HEK293 (cell line): ENCODE results near the gene SRP9.

Source experiments
- BCL11A ChIP-seq: fragments of 450-650 bp; formaldehyde crosslinking; IDR thresholded peaks from 2 replicates; pipeline ENCODE4 v1.5.1; 2016; ENCODE audit warnings: low read depth, missing biosample characterization, missing genetic modification characterization
- CTCF ChIP-seq: fragments of 450-650 bp; formaldehyde crosslinking; IDR thresholded peaks from 2 replicates; pipeline ENCODE4 v1.5.1; 2016; ENCODE audit warnings: missing biosample characterization, missing genetic modification characterization
- KLF16 ChIP-seq: fragments of 450-650 bp; formaldehyde crosslinking; IDR thresholded peaks from 2 replicates; pipeline ENCODE4 v1.5.1; 2017; ENCODE audit warnings: missing biosample characterization, missing genetic modification characterization
- PBX3 ChIP-seq: sonication (generic); formaldehyde crosslinking; IDR thresholded peaks from 2 replicates; pipeline ENCODE4 v1.8.1; 2022; ENCODE audit warnings: mild to moderate bottlenecking, moderate library complexity, missing genetic modification reagents
- SP2 ChIP-seq: fragments of 450-650 bp; formaldehyde crosslinking; IDR thresholded peaks from 2 replicates; pipeline ENCODE4 v1.5.1; 2016; ENCODE audit warnings: missing biosample characterization, missing genetic modification characterization
- YY2 ChIP-seq: fragments of 450-650 bp; formaldehyde crosslinking; IDR thresholded peaks from 2 replicates; pipeline ENCODE4 v1.5.1; 2016; ENCODE audit warnings: missing biosample characterization, missing genetic modification characterization
- ZBTB21 ChIP-seq: fragments of 450-650 bp; formaldehyde crosslinking; IDR thresholded peaks from 2 replicates; pipeline ENCODE4 v1.5.1; 2017; ENCODE audit warnings: missing biosample characterization, missing genetic modification characterization
- ZBTB49 ChIP-seq: fragments of 450-650 bp; formaldehyde crosslinking; IDR thresholded peaks from 2 replicates; pipeline ENCODE4 v1.5.1; 2016; ENCODE audit warnings: missing biosample characterization, missing genetic modification characterization, low read depth
- ZEB2 ChIP-seq: fragments of 450-650 bp; formaldehyde crosslinking; IDR thresholded peaks from 2 replicates; pipeline ENCODE4 v1.5.1; 2016; ENCODE audit warnings: missing biosample characterization, missing genetic modification characterization
- ZFP41 ChIP-seq: fragments of 450-650 bp; formaldehyde crosslinking; IDR thresholded peaks from 2 replicates; pipeline ENCODE4 v1.5.1; 2016; ENCODE audit warnings: missing biosample characterization, missing genetic modification characterization, borderline replicate concordance
- ZFP69B ChIP-seq: fragments of 450-650 bp; formaldehyde crosslinking; IDR thresholded peaks from 2 replicates; pipeline ENCODE4 v1.5.1; 2016; ENCODE audit warnings: missing biosample characterization, missing genetic modification characterization
- ZNF138 ChIP-seq: fragments of 450-650 bp; formaldehyde crosslinking; IDR thresholded peaks from 2 replicates; pipeline ENCODE4 v1.5.1; 2016; ENCODE audit warnings: missing biosample characterization, missing genetic modification characterization, borderline replicate concordance
- ZNF18 ChIP-seq: fragments of 450-650 bp; formaldehyde crosslinking; IDR thresholded peaks from 2 replicates; pipeline ENCODE4 v1.5.1; 2016; ENCODE audit warnings: missing biosample characterization, missing genetic modification characterization
- ZNF19 ChIP-seq: fragments of 450-650 bp; formaldehyde crosslinking; IDR thresholded peaks from 2 replicates; pipeline ENCODE4; 2016; ENCODE audit warnings: missing biosample characterization, missing genetic modification characterization, low read depth
- ZNF214 ChIP-seq: fragments of 450-650 bp; formaldehyde crosslinking; IDR thresholded peaks from 2 replicates; pipeline ENCODE4 v1.5.1; 2017; ENCODE audit warnings: missing biosample characterization, mild to moderate bottlenecking, missing genetic modification characterization, borderline replicate concordance
- ZNF223 ChIP-seq: fragments of 450-650 bp; formaldehyde crosslinking; IDR thresholded peaks from 2 replicates; pipeline ENCODE4 v1.5.1; 2016; ENCODE audit warnings: missing biosample characterization, missing genetic modification characterization
- ZNF274 ChIP-seq, 2 experiments: fragments of 200-500 bp in 1 of 2; fragments of 450-650 bp in 1 of 2; sonication (Bioruptor generic) in 1 of 2; formaldehyde crosslinking in 1 of 2; IDR thresholded peaks; 2 replicates each; pipeline versions ENCODE4 v1.5.1 to v1.6.1; 2014 to 2016; ENCODE audit warnings: borderline replicate concordance in 1 of 2, inconsistent platforms in 1 of 2, low read length in 1 of 2, missing biosample characterization in 1 of 2, missing genetic modification characterization in 1 of 2
- ZNF280C ChIP-seq: fragments of 450-650 bp; formaldehyde crosslinking; IDR thresholded peaks from 2 replicates; pipeline ENCODE4 v1.5.1; 2016; ENCODE audit warnings: missing biosample characterization, missing genetic modification characterization
- ZNF302 ChIP-seq: fragments of 450-650 bp; formaldehyde crosslinking; IDR thresholded peaks from 2 replicates; pipeline ENCODE4 v1.5.1; 2016; ENCODE audit warnings: missing biosample characterization, missing genetic modification characterization, low read depth
- ZNF473 ChIP-seq: fragments of 450-650 bp; formaldehyde crosslinking; IDR thresholded peaks from 2 replicates; pipeline ENCODE4 v1.5.1; 2017; ENCODE audit warnings: missing biosample characterization, missing genetic modification characterization
- ZNF510 ChIP-seq: fragments of 450-650 bp; formaldehyde crosslinking; IDR thresholded peaks from 2 replicates; pipeline ENCODE4 v1.5.1; 2018; ENCODE audit warnings: mild to moderate bottlenecking, missing genetic modification characterization, missing biosample characterization; ENCODE audit not compliant: insufficient replicate concordance
- ZNF521 ChIP-seq: fragments of 450-650 bp; formaldehyde crosslinking; IDR thresholded peaks from 2 replicates; pipeline ENCODE4 v1.5.1; 2017; ENCODE audit warnings: missing biosample characterization, mild to moderate bottlenecking, missing genetic modification characterization
- ZNF544 ChIP-seq: fragments of 450-650 bp; formaldehyde crosslinking; IDR thresholded peaks from 2 replicates; pipeline ENCODE4 v1.5.0; 2017; ENCODE audit warnings: missing biosample characterization, missing genetic modification characterization
- ZNF585B ChIP-seq: fragments of 450-650 bp; formaldehyde crosslinking; IDR thresholded peaks from 2 replicates; pipeline ENCODE4 v1.5.1; 2016; ENCODE audit warnings: missing biosample characterization, missing genetic modification characterization
- ZNF610 ChIP-seq: fragments of 450-650 bp; formaldehyde crosslinking; IDR thresholded peaks from 2 replicates; pipeline ENCODE4 v1.5.1; 2016; ENCODE audit warnings: missing biosample characterization, missing genetic modification characterization, borderline replicate concordance
- ZNF626 ChIP-seq: fragments of 450-650 bp; sonication (Bioruptor Pico); formaldehyde crosslinking; IDR thresholded peaks from 2 replicates; pipeline ENCODE4 v1.5.1; 2018; ENCODE audit warnings: missing biosample characterization, missing genetic modification characterization, inconsistent platforms
- ZNF664 ChIP-seq: fragments of 450-650 bp; formaldehyde crosslinking; IDR thresholded peaks from 2 replicates; pipeline ENCODE4 v1.5.1; 2016; ENCODE audit warnings: missing biosample characterization, missing genetic modification characterization
- ZNF777 ChIP-seq: fragments of 450-650 bp; formaldehyde crosslinking; IDR thresholded peaks from 2 replicates; pipeline ENCODE4 v1.5.1; 2017; ENCODE audit warnings: missing biosample characterization, missing genetic modification characterization, borderline replicate concordance

The SRP9 gene

GRCh38 chr1:225762444-225762843 is 15.2 kb upstream of the SRP9 start (continued):
- no peak for TF ChIP-seq ZNF544 (tag by site-specific recombination)
- TF ChIP-seq ZNF223 (tag by site-specific recombination), result no peak
- TF ChIP-seq ZNF610, result no peak
- TF ChIP-seq ZNF777, result no peak
- TF ChIP-seq ZNF214 (tag by site-specific recombination), result no peak
- TF ChIP-seq ZNF280C (tag by site-specific recombination), result no peak
- TF ChIP-seq ZNF521 (tag by site-specific recombination), result no peak
- TF ChIP-seq ZNF274 (IDR thresholded peaks at IDR 0.05; ENCODE audit: low read length), result no peak
- TF ChIP-seq ZNF274 (tag by site-specific recombination; IDR thresholded peaks at IDR 0.05; ENCODE audit: borderline replicate concordance), result no peak
- no peak for TF ChIP-seq ZBTB49
- no peak for TF ChIP-seq ZNF626 (tag by site-specific recombination)
- TF ChIP-seq ZFP41 (tag by site-specific recombination), result no peak
- TF ChIP-seq KLF16 (tag by site-specific recombination), result peak; percentile 61; the same call in 1 of the 2 replicates
- no peak for TF ChIP-seq ZNF19 (tag by site-specific recombination)
- TF ChIP-seq ZEB2 (tag by site-specific recombination), result 0 out of 2 replicates have a peak, but pooled peaks have one; percentile 28
- no peak for TF ChIP-seq CTCF (tag by site-specific recombination)
- TF ChIP-seq YY2 (tag by site-specific recombination), result no peak
- TF ChIP-seq ZNF302 (tag by site-specific recombination), result no peak
- TF ChIP-seq ZNF585B (tag by site-specific recombination), result no peak
- TF ChIP-seq ZNF473, result no peak
- no peak for TF ChIP-seq ZNF18
- no peak for TF ChIP-seq ZNF664 (tag by site-specific recombination)
- no peak for TF ChIP-seq ZFP69B (tag by site-specific recombination)
- TF ChIP-seq ZNF510, result no peak
- no peak for TF ChIP-seq PBX3
- TF ChIP-seq SP2 (tag by site-specific recombination), result no peak
- TF ChIP-seq ZNF138 (tag by site-specific recombination), result no peak
- no peak for TF ChIP-seq BCL11A (tag by site-specific recombination)
- no peak for TF ChIP-seq ZBTB21 (tag by site-specific recombination)
